NCI-H524 treated with DMSO at 0.1 percent for 48 hours (cell line): ENCODE measurements around the gene PPM1J.

ENCODE experiments used
- DNase-seq: peaks from one replicate; lab custom pipeline; 2025; lab: John Stamatoyannopoulos, UW

The PPM1J gene

DNA sequence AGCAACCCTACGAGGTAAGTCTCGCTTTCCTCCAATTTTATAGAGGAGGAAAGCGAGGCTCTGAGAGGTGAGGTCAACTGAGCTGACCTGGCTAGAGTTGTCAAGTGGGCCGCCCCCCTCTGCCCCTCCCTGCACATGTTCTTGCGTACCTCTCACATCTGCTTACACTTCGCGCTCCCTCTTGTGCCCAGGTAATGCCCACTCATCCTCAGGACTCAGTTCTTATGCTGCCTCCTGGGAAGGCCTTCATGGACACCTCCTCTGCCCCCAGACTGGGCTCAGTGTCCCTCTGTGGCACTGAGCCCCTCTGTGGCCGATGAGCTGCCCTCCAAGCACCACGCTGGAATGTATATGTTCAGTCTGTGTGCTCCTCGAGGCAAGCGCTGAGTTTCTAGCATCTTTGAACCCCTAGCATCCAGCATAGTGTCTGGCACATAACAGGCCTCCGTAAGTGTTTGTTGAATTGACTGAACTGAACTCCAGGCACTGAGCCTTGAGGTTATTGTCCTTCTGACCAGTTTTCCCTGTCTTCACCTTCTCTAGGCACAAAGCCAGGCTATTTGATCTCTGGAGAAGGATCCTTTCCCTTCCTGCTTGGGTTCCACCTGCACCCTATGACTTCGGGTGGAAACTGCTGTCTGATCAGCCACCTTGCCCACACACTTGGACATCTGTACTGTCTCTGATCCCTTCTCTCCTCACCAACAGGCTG, 27.2 kb downstream of the PPM1J start:
- DNase-seq: no peak

DNA sequence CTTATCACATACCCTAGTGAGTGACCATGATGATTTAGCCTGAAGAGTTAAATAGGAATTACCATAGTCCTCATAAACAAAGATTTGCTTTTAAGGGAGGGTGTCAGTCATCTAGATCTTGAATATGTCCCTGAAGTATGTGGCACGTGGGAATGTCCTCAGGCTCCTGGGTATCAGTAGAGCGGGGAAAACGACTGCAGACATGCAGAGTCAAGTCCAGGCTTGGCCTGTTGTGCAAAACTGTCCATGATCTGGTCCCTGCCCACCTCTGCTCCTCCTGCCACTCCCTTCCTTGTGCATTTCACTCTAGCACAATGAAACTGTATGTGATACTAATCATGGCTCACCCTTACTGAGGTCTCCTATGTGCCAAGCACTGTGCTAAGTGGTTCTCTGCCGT, 27.8 kb downstream of the PPM1J start:
- no peak for DNase-seq

DNA sequence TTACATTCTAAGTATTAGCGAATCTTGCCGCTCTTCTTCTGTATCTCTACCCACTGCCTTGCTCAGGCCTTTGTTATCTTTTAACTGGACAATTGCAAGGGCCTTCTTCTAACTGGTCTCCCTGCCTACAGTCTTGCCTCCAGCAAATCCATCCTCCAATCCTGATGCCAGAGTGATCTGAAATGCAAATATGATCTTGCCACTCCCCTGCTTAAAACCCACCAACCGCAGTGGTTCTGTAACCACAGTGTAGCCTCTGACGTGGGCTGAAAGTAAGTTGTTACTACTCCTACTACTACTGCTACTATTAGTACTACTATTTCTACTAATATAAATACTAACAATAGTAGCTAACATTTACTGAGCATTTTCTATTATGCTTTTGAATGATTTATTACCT, 28.3 kb downstream of the PPM1J start:
- no peak for DNase-seq

DNA sequence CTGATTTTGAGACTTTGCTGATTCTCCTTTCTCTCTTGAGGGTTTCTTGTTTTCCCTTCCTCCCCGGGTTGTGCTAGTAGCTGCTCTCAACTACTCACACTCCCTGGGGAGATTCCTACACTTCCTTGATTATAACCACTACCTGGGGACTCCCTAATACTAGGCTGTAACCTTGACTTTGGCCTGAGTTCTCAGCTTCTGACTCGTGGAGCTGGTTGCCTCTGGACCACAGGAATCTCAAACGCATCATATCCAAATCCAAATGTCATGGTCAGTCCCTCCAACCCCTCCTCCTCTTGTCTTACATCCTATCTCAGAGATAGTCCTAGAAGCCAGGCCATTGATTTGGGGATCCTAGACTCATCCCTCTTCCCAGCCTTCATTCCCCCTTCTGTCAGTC, 28.7 kb downstream of the PPM1J start:
- no peak for DNase-seq

DNA sequence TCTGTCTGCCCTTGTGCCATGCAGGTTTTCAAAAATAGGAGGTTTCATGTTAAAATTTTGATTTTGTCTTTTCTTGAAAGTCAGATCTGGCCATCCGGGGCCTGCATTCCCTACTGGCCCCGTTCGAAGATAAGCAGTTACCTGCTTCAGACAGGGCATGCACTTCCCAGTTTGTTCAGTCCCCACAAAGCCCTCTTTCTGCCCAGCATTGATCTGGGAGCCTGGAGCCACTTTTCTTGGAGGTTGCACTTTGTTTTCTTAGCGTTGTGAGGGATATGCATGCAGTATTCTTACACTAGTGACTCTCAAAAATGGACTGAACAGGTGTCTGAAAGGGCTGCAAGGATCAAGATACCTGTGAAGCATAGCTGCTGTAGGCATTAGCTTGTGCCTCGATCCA, 29.2 kb downstream of the PPM1J start:
- no peak for DNase-seq

DNA sequence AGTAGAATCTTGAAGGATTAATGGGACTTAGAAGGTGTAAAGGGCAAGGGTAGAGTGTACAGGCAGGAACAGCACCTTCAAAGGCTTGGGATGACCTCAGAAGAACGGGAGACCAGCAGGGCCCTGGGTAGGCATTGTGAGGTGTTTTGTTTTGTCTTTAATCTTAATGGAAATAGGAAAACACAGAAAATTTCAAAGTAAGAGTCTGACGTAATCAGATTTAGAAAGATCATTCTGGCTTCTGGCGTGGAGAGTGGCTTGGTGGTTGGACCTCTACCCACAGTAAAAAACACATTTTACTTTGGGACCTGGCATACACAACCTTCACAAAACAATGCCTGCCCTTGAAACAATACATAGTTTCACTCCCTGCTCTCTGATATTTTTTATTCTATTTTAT, 36.5 kb downstream of the PPM1J start:
- DNase-seq: no peak

DNA sequence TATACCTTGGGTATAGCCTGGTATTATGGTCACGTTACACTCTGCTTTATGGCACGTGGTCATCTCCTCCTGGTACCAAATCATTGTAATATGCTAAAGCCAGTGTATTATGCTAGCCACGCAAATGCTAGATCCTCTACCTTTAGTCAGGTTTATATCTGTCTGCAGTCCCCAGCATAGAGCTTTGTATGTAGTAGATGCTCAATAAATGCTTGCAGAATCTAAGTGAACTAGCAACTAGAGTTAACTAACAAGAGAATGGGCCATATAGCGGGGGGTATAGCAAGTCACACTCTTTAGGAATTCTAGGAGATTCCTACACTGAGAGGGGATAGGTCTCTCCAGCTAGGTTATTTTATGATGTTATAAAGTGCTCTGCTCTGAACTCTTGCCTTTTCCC, 37.6 kb downstream of the PPM1J start:
- no peak for DNase-seq

DNA sequence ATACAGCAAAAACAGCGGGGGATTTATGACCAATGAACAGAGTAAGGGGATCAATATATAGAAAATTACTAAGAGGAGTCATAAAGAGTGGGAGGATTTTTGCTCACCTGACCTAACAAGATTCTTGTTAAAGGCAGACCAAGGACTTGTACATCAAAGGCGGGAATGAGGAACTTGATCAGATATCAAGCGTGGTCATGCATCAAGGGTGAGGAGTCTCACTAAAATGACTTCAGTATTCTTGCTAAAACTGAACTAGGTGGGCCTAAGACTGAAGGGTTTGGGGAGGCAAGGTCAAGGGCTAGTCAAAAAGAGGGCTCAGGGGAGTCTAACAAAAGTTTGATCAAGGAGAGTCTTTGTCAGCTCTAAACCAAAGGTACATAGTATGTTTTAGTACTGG, 38.6 kb downstream of the PPM1J start:
- no peak for DNase-seq

DNA sequence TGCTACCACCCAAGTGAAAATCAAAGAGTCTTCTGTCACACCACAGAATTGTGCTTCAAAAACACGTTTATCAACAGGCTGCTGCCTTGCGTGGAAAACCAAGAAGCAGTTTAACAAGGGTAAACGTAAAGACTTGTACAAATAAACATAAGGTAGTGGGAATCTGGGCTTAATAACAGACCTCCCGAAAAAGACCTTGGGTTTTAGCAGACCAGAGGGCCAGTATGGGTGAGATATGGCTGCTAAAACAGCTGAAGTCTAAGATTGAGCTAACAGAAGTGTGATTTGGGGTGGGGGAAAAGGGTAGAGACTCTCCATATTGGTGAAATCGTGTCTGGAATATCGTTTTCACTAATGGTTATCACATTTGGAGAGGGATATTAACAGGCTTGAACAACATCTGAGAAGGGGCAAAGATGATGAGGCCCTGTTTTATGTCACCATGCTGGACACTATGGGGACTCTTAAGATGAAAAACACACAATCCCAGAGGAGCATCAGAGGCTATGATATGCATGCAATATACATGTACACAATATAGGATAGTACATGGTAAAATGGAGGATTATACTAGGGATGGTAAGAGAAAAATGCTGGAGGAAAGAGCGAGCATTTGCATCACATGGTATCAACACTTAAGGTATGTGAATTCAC, 39.3 kb downstream of the PPM1J start:
- DNase-seq: no peak

DNA sequence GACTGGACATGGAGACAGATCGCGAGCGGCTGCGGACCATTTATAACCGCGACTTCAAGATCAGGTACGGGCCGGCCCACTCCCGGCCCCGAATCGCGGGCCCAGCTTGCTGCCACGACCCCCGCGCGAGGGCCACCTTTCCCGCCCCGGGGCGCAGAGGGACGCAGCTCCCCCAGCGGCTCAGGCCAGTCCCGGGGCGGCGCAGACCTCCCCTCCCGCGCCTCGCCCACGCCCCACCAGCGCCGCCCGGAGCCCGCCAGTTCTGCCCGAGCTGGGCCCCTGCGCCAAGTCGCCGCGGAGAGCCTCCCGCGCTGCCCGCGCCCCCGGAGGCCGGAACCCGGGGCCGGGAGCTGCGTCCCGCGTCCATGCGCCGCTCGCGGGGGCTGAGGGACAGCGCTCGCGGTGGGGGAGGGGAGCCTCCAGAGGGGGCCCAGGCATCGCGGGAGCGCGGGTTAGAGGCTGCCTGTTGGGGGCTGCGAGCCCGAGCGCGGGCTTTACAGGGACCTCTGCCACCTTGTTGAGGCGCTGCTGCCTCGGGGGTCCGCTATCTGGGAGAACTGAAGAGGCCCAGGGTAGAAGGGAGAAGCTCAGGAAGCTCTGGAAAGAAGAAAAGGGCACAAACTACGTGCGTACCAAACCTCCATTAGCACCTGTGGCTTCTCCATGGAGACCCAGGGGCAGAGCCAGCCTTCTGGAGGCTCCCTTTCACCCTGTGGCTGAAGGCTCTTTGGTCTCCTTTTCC, 40.0 kb downstream of the PPM1J start:
- DNase-seq: no peak

DNA sequence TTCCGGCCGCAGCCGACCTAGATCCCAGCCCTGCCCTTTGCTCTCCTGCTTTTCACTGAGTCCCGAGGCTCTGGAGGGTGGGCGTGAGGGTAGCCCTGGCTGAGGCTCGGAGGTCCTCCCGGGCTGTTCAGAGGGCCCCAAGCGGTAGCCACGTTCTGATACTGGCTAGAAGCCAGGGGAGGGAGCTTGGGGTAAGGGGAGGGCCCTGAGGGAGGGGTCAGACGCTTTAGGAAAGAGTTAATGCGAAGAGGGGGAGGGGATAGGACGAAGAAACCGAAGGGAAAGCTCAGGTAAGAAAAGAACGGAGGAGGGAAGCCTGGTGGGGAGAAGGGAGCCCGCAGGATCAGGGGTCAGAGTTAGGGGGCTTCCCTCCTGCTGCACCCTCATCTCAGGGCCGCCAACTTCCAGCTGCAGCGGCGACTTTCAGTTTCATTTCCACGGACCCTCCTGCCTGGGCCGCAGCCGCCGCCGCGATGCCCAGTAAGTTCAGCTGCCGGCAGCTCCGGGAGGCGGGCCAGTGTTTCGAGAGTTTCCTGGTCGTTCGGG, 40.6 kb downstream of the PPM1J start, which contains the start of gene MOV10:
Gene MOV10, plus strand, starts transcription at position 220 of the 546 bp plus-strand sequence. Its CDS starts 254 bp downstream, at position 474.
- DNase-seq: no peak

DNA sequence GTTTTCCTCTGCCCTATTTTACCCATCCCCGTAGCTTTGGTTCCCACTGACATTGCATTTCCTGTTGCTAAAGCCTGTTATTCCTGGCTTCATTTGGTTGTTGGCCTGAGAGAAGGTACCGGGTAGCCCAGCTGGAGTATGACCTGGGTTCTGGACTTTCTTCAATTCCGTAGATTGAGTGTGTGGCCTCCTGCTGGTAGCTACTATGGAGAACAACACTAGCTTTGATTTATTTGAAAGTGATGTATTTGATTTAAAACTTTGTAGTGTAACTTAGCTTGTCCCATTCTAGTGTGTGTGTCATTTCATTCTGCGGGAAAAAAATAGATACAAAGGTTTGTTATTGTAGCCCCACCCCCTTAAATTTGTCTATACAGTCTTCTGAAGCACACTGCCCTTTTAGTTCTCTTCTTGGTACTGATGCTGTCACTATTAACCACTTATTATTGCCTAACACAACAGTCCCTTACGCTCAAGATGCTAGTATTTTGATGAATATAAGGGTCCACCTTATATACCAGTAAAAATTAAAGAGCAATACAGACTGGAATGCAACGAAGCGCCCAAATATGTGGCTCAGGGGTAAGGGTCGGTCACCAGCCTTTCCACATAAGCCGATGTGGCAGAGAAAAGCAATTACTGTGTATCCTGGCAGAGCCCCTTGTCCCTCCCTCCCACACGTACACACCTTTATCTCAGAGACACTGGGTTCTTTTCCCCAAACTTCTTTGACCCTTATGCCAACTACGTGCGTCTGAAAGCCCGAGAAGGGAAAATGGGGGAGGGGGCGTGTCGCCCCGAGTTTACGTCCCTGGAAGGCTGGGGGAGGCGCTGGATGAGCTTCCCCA, 41.3 kb downstream of the PPM1J start:
- no peak for DNase-seq

DNA sequence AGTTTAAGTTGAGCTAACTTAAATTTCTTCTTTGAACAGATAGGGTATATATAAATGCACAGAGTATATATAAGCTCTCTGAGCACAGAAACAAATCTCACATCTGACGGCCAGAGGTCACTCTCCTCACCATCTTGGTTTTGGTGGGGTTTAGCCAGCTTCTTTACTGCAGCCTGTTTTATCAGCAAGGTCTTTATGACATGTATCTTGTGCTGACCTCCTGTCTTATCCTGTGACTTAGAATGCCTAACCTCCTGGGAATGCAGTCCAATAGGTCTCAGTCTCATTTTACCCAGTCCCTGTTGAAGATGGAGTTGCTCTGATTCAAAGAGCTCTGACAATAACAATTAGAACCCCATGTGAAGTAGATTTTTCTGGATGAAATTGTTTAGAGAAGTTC, 42.3 kb downstream of the PPM1J start:
- no peak for DNase-seq

DNA sequence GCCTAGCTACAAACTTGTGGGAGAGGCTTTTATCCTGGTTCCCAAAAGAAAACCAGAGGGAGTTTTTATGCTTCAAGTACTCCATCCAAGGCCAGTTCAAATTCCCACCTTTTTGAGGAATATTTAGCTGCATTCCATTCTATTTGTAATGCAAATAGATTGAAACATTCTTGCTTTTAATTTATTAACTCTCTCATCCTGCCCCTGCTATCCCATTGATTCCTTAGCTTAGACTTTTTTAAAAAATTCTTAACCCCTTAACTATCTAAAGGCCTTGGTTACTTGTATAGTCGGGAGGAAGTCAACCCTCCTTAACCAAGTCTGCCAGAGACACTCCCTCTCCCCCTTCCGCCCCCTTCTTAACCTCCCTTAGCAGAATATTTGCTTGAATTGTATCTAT, 43.1 kb downstream of the PPM1J start:
- DNase-seq: no peak

DNA sequence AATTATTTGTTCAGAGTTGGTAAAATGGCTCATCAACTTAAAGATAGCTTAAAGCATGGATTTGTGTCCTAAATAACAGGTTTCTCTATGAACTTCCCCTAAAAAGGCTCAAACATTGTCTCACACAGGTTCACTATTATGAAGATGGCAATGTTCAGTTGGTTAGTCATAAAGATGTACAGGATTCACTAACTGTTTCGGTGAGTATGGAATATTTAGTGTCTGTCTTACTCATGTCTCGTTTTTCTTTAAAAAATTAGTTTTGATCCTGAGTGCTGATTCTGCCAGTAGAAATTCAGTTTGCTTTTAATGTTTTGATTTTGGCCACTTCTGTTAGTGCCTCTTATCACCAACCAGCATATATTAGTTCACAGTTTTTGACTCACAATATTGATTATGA, 48.2 kb downstream of the PPM1J start:
- DNase-seq: no peak

DNA sequence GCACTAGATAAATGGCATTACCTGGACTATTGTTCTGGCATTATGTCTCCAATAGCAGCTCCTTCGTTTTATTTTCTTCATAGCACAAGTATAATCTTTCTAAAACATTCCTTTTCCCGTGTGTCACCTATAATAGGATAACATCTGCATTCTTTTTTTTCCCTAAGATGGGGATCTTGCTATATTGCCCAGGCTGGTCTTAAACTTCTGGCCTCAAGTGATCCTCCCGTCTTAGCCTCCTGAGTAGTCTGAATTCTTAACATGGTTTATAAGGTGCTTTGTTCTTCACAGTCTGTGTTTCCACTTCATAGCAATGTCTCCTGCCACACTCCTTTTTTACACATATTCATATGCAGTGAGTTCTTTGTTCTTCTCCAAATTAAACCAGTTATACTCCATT, 49.3 kb downstream of the PPM1J start:
- no peak for DNase-seq
